Aorta (tissue), 5 donors: ENCODE data around the gene PEX14. TPM values are rescaled to one million over a fixed set of nuclear protein-coding genes. Genes with fewer than 3 reads are reported as not detected.

Experiments used
- ATAC-seq: fragments of 200-7000 bp; cut with Tn5 transposase; one replicate; pipeline ENCODE4 v1.9.1; 2022; ENCODE audit warnings: moderate library complexity; ENCODE audit not compliant: low FRiP score
- DNase-seq, 2 donors: peaks; one replicate each; pipeline ENCODE4 v3.0.0-alpha.2; 2020
- H3K27ac ChIP-seq, 2 donors: one replicate each; pipeline ENCODE4 v1.5.1; 2013; ENCODE audit warnings: low read length in 2 of 2, mild to moderate bottlenecking in 2 of 2, moderate library complexity in 2 of 2, control low read depth in 1 of 2, inconsistent platforms in 1 of 2, low read depth in 1 of 2
- H3K27me3 ChIP-seq, 2 donors: one replicate each; pipeline ENCODE4 v1.6.1; 2013; ENCODE audit warnings: control low read depth in 1 of 2, low read length in 1 of 2, mild to moderate bottlenecking in 1 of 2, moderate library complexity in 1 of 2; ENCODE audit not compliant: insufficient read depth in 2 of 2, control insufficient read depth in 1 of 2
- H3K36me3 ChIP-seq, 2 donors: one replicate each; pipeline ENCODE4 v1.6.1; 2013; ENCODE audit warnings: control low read depth in 1 of 2, low read length in 1 of 2, mild to moderate bottlenecking in 1 of 2; ENCODE audit not compliant: insufficient read depth in 2 of 2, control insufficient read depth in 1 of 2
- H3K4me1 ChIP-seq, 2 donors: one replicate each; pipeline ENCODE4 v1.6.1; 2013; ENCODE audit warnings: low read length in 2 of 2, control low read depth in 1 of 2, mild to moderate bottlenecking in 1 of 2, moderate library complexity in 1 of 2; ENCODE audit not compliant: insufficient read depth in 2 of 2, control insufficient read depth in 1 of 2
- H3K4me3 ChIP-seq, 2 donors: one replicate each; pipeline ENCODE4 v1.5.1; 2013; ENCODE audit warnings: low read length in 2 of 2, control low read depth in 1 of 2, mild to moderate bottlenecking in 1 of 2
- H3K9me3 ChIP-seq: one replicate; pipeline ENCODE4 v1.6.1; 2013; ENCODE audit warnings: mild to moderate bottlenecking, low read length; ENCODE audit not compliant: control insufficient read depth
- WGBS, 2 donors: extraction: QIAGEN DNeasy Blood & Tissue Kit; methylation state at CpG; one replicate each; pipeline ENCODE4 v1.1.7; 2013; 5-methylcytosine and 5-hydroxymethylcytosine counted together
- intact Hi-C, 2 donors: fragments of 100-400 bp; cut with DNase I; formaldehyde crosslinking; loops; one replicate each; pipeline versions ENCODE4 v1.14.2 to v1.15.0; 2022
- polyA plus RNA-seq, 2 donors: library from polyadenylated mRNA; stranded (reverse); fragments of 200-250 nt; gene quantifications; one replicate each; pipeline ENCODE4 v1.2.3, GENCODE V29; 2013
- total RNA-seq, 2 donors: library from RNA; stranded (reverse); fragmentation: NEBNext Ultra II Directional; extraction: Animal tissue kit (Norgen Biotek cat#: 25700); gene quantifications; one replicate each; pipeline ENCODE4 v1.2.1, GENCODE V29; 2021
- donor health status: healthy with polysubstance abuse.
- donor health status: Bipolar disorder and iron deficiency.
- donor health status: DM: no; HTN: no; CAD: no.
- donor health status: DM: no; HTN: no; CAD: no.
- donor health status: DM: yes; HTN: yes; CAD: no.

PEX14 gene
- total and polyA plus RNA-seq, 4 donors, result 4.5 to 16.9 (median 14.4) TPM

DNA sequence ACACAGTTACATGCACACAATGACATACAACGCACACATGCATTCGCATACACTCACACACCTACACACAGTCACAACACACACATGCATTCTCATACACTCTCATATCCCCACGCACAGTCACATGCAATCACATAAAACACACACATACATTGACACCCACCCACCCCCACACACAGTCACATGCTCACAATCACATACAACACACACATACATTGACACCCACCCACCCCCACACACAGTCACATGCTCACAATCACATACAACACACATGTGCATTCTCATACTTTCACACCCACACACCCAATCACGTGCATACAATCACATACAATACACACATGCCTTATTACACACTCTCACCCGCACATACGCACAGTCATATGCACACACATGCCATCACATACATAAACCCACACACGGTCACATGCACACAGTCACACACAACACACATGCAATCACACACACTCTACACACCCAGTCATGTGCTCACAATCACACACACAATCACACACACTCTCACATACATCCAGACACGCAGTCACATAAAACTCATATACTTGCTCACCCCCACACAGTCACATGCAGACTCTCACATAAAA is 187.4 kb downstream of the PEX14 start:
- Histone ChIP-seq H3K27ac (no peak overlapping the region), H3K4me1 (no peaks in the 10 kb centered on the region), H3K27me3 (no peaks in the 10 kb centered on the region), H3K36me3 (peaks cover 0 to 2% of the 10 kb centered on the region in 2 donors), H3K9me3 (no peaks in the 10 kb centered on the region), H3K4me3 (no peak overlapping the region)
- no peak for DNase-seq
- intact Hi-C loops, result no loop called here
- 94 to 96% methylated on average over 8 of the region's 8 CpGs for WGBS, 2 donors
- no peak for ATAC-seq

DNA sequence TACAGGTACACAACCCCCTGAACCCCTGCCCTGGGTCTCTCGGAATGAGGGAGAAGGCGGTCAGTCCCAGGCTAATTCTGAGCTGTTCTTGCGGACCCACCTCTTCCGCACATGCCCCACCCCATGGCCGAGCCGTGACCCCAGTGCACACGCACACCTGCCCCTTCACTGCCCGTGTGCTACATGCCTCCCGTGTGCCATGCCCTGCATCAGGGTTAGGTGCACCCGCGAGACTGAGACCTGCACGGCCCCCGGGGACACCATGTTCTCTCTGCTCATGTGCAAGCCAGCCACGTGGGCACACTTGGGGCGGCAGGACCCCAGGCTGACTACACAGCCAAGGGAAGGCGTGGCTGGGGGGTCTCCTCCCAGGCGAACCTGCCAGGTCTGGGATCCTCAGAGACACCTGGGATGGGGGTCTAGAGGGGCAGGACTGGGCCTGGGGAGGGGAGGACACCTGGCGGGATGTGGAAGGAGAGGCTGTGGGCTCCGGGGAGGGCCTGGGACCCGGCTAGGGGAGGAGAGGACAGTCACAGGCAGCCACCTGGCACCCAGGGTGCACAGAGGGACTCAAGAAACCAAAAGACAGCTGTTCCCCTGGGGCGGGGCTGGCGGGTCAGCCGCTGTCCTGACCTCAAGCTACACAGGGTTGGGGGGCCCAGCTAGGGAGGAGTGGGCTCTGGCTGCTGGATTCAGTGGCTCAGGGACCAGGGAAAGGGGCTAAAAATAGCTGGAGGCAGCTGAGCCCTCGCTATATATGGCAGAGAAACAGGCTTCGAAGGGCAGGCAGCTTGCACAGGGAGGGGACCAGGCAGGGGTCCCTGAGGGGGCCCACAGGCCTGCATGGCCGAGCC is 188.3 kb downstream of the PEX14 start:
- peaks cover 0 to 2% of the 10 kb centered on the region in 2 donors for H3K36me3 ChIP-seq
- H3K9me3 ChIP-seq, result no peaks in the 10 kb centered on the region
- no peaks in the 10 kb centered on the region for H3K27me3 ChIP-seq
- H3K4me3 ChIP-seq, result no peak overlapping the region
- WGBS, 2 donors, result 50 to 52% methylated on average over 23 to 26 of the region's 26 CpGs
- DNase-seq (no peak), ATAC-seq (no peak)
- peak overlapping the region in 1 of 2 donors; percentile 42 for H3K27ac ChIP-seq
- intact Hi-C loops, result no loop called here
- H3K4me1 ChIP-seq, result no peaks in the 10 kb centered on the region

DNA sequence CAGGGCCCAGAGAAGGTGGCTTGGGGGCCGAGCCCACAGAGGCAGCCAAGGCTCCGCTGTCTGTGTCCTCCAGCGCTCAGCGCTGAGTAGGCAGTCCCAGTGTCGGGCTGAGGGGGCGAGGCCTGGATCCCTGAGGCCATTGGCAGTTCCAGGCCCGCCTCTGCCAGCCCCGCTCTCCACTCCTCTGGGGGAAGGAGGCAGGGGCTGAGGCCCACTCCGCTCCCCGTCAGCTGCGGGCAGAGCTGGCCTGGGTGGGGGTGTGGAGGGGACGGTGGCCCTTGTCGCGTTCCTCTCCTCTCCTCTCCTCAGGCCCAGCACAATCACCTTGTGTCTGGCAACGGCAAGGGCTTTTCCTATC is 188.9 kb downstream of the PEX14 start:
- intact Hi-C loops, result no loop called here
- WGBS, 2 donors, result 0 to 6% methylated on average over 15 of the region's 15 CpGs
- Histone ChIP-seq H3K4me3 (no peak overlapping the region), H3K27me3 (no peaks in the 10 kb centered on the region), H3K27ac (peak overlapping the region in 1 of 2 donors; percentile 42), H3K36me3 (no peaks in the 10 kb centered on the region), H3K9me3 (no peaks in the 10 kb centered on the region), H3K4me1 (no peaks in the 10 kb centered on the region)
- ATAC-seq, result peak; percentile 84
- DNase-seq, result peak; percentile 75 to 90

DNA sequence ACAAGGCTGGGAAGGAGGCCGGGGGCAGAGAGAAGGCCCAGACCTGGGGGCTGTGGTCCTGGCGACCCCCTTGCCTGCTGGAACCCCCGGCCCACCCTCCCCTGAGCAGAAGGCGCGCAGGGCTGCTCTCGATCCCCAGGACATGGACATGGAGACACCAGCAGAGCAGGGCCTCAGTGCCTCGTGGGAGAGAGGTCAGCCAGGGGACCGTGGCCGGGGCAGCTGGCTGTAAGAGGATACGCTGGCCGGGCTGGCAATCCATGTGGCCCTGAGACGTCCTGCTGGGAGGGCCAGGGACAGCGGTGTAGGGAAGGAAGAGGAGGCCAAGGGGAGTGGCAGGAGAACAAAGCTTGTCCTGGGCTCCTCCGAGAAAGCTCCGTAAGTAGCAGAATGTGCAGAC is 189.5 kb downstream of the PEX14 start:
- H3K4me3 ChIP-seq, result no peak overlapping the region
- ATAC-seq (no peak), DNase-seq (no peak)
- no peaks in the 10 kb centered on the region for H3K36me3 ChIP-seq
- H3K4me1 ChIP-seq, result no peaks in the 10 kb centered on the region
- H3K27ac ChIP-seq, result peak overlapping the region in 1 of 2 donors; percentile 48
- intact Hi-C loops, result no loop called here
- no peaks in the 10 kb centered on the region for H3K27me3 ChIP-seq
- no peaks in the 10 kb centered on the region for H3K9me3 ChIP-seq
- WGBS, 2 donors, result 54 to 63% methylated on average over 11 to 15 of the region's 15 CpGs

DNA sequence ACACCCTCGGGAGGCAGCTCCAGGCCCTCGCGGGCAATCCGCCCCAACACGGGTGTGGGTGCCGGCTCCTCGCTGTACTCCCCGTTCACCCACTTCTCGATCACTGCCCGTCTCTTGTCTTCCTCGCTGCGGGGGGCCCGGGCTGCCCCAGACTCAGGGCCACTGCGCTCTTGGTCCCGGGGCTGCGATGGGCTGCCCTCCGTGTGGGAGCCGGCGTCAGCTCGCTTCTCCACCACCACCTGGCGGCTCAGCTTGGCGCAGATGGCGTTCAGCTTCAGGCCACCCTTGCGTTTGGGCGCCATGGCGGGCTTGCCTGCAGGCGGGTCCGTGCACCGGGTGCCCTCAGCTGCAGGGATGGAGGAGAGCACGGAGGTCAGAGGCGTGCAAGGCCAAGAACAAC is 190.5 kb downstream of the PEX14 start:
- ATAC-seq (no peak), DNase-seq (no peak)
- intact Hi-C loops, result no loop called here
- Histone ChIP-seq H3K9me3 (no peaks in the 10 kb centered on the region), H3K27ac (no peak overlapping the region), H3K27me3 (no peaks in the 10 kb centered on the region), H3K4me1 (no peaks in the 10 kb centered on the region), H3K4me3 (no peak overlapping the region), H3K36me3 (no peaks in the 10 kb centered on the region)
- 94 to 97% methylated on average over 31 of the region's 31 CpGs for WGBS, 2 donors

DNA sequence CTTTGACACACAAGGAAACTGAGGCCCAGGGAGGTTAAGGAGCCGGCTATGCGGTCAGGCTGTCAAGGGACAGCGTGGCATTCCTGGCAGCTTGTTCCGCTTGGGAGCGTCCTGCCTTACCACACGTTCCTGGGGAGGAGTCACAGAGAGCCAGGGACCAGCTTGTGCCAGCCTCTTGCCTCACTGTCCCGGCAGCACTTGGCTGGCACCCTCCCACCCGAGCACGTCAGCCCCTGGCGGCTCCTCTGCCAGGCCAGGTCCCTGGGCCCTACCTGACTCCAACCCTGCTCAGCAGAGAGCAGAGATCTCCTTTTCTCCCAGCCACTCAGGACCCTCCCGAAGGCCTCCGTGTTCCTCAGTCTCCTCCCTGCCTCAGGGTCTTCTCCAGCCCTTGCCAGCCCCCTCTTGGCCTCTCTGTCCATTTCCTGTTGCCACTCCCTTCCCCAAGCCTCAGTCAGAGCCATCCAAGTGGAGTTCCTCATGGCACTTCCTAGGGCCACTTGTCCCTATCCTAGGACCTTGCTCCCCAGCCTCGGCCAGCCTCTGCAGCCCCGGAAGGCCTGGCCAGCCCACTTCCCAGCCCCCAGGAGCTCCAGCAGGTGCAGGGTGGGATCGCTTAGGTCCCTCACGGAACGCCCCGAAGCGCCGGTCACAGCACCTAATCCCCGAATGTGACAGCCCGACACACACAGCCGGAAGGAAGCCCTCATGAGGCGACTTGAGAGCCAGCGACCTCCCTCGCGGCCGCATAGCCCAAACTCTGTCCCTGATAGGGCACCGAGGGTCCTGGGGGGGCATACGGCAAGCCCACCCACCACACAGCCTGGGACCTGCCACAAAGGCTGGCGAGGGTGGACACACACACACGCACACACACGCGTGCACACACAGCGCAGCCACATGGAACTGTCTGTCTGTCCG is 191.4 kb downstream of the PEX14 start:
- Histone ChIP-seq H3K27ac (peak overlapping the region; percentile 14 to 51), H3K4me3 (no peak overlapping the region), H3K9me3 (no peaks in the 10 kb centered on the region), H3K4me1 (no peaks in the 10 kb centered on the region), H3K27me3 (no peaks in the 10 kb centered on the region), H3K36me3 (no peaks in the 10 kb centered on the region)
- intact Hi-C loops, result no loop called here
- ATAC-seq (peak; percentile 28), DNase-seq (peak; percentile 89 to 93)
- WGBS, 2 donors, result 69 to 70% methylated on average over 36 of the region's 36 CpGs

DNA sequence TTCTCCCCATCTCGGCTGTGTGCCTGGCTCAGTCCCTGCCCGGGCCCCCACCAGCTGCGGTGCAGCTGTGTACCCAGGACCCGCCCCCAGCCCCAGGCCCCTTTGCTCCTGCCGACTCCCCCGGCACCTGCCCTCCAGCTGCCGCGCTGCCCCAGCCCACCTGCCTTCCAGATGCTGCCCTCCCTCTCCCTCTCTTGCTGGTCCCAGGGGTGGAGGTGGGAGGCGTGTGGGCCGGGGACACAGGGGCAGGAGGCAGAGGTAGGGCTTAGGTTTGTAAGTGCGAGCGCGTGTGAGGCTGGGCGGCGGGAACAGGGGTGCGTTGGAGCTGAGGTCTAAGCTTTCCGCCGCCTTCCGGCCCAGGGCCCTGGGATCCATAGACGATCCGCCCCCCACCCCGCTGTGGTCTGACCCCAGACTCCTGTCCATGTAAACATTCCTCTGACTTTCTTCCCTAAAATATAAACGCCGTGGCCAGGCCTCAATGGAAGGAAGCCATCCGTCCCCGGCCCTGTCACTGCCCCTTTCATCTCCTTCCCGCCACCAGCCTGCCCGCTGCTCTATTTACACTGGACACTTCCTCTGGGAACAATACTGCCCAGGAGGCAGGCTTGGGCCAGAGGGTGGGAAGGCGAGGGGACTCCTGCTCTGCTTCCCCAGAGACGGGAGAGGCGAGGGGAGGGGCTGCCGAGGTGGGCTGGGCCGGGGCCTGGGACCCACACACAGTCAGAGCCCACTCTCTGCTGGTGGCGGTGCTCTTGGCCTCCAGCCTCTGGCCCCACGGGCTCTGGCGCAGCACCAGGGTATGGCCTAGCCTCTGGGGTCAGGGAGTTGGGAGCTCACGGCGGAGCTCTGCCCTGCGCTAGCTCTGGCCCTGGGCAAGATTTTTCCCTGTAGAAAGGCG is 193.4 kb downstream of the PEX14 start:
- H3K4me1 ChIP-seq, result no peaks in the 10 kb centered on the region
- H3K27me3 ChIP-seq, result no peaks in the 10 kb centered on the region
- intact Hi-C loops, result no loop called here
- no peak overlapping the region for H3K4me3 ChIP-seq
- WGBS, 2 donors, result 38 to 52% methylated on average over 36 to 40 of the region's 40 CpGs
- no peaks in the 10 kb centered on the region for H3K36me3 ChIP-seq
- ATAC-seq (peak; percentile 40), DNase-seq (no peak)
- no peaks in the 10 kb centered on the region for H3K9me3 ChIP-seq
- peak overlapping the region; percentile 15 to 42 for H3K27ac ChIP-seq

DNA sequence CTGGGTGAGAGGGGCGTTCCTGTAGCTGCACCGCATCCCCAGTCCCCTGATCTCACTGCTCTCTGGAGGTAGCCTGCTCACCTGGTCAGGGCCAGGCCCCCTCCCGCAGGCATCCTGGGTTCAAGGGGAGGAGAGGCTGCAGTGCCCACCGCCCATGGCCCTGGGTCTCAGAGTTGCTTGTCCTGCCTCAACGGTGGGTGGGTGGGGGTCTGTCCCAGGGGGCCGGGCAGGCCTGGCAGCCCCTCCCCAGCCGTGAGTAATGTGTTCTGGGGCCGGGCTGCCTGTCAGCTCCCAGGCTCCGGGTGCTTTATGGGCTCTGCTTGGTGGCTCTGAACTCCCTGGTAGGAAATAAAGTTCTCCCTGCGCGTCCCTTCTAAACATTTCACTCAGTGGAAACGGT is 194.8 kb downstream of the PEX14 start:
- Histone ChIP-seq H3K27me3 (no peaks in the 10 kb centered on the region), H3K27ac (no peak overlapping the region), H3K4me1 (no peaks in the 10 kb centered on the region), H3K36me3 (no peaks in the 10 kb centered on the region), H3K9me3 (no peaks in the 10 kb centered on the region), H3K4me3 (no peak overlapping the region)
- WGBS, 2 donors, result 82 to 84% methylated on average over 12 of the region's 12 CpGs
- DNase-seq (no peak), ATAC-seq (no peak)
- intact Hi-C loops, result no loop called here
